ENCODE data around the gene LARGE1. TPM values are rescaled to one million over a fixed set of nuclear protein-coding genes. Genes with fewer than 3 reads are reported as not detected.

Gene LARGE1
- total RNA-seq, 1 experiment from 2014 or later = 2.5 TPM

- in situ Hi-C loops (cut with HindIII; ENCODE audit: low pct_unique_long_range_greater_than_20kb, low sequenced_read_pairs) = no loop called here
- DNase-seq (ENCODE audit: low read depth, low spot score) (no peak), ATAC-seq (no peak)
- TF ChIP-seq CTCF (IDR thresholded peaks at IDR 0.05) (no peak), TCF7L2 (IDR thresholded peaks at IDR 0.05; ENCODE audit: low read depth, low read length) (no peak), SIN3A (IDR thresholded peaks at IDR 0.05; ENCODE audit: borderline replicate concordance, insufficient read depth, low read depth, low read length) (no peak), POLR2AphosphoS5 (IDR thresholded peaks at IDR 0.05; ENCODE audit: low read depth, low read length) (no peak)
- TF ChIP-seq, protein P1, sequence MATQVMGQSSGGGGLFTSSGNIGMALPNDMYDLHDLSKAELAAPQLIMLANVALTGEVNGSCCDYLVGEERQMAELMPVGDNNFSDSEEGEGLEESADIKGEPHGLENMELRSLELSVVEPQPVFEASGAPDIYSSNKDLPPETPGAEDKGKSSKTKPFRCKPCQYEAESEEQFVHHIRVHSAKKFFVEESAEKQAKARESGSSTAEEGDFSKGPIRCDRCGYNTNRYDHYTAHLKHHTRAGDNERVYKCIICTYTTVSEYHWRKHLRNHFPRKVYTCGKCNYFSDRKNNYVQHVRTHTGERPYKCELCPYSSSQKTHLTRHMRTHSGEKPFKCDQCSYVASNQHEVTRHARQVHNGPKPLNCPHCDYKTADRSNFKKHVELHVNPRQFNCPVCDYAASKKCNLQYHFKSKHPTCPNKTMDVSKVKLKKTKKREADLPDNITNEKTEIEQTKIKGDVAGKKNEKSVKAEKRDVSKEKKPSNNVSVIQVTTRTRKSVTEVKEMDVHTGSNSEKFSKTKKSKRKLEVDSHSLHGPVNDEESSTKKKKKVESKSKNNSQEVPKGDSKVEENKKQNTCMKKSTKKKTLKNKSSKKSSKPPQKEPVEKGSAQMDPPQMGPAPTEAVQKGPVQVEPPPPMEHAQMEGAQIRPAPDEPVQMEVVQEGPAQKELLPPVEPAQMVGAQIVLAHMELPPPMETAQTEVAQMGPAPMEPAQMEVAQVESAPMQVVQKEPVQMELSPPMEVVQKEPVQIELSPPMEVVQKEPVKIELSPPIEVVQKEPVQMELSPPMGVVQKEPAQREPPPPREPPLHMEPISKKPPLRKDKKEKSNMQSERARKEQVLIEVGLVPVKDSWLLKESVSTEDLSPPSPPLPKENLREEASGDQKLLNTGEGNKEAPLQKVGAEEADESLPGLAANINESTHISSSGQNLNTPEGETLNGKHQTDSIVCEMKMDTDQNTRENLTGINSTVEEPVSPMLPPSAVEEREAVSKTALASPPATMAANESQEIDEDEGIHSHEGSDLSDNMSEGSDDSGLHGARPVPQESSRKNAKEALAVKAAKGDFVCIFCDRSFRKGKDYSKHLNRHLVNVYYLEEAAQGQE (IDR thresholded peaks at IDR 0.05; ENCODE audit: insufficient read depth in 1 of 2, low read depth in 2 of 2, low read length in 1 of 2) = no peak
- CTCF ChIA-PET = no interaction called here
- Histone ChIP-seq H3K4me3 (ENCODE audit: low read depth in 2 of 2, low read length in 2 of 2) (no peak overlapping the region), H3K36me3 (ENCODE audit: control insufficient read depth, insufficient read depth, low read length) (no peaks in the 10 kb centered on the region), H3K27ac (ENCODE audit: low read length) (no peak overlapping the region), H3K27me3 (ENCODE audit: control insufficient read depth, insufficient read depth, low read length) (no peaks in the 10 kb centered on the region), H3K9me3 (ENCODE audit: control insufficient read depth, insufficient read depth, low read depth, low read length) (no peaks in the 10 kb centered on the region), H3K4me1 (ENCODE audit: control insufficient read depth, insufficient read depth, low read length) (no peaks in the 10 kb centered on the region)
- BruUV-seq (replicated peaks) = no TSS peak
- POLR2A ChIA-PET = no interaction called here
- intact Hi-C loops (cut with micrococcal nuclease; ENCODE audit: unreplicated experiment) = no loop called here
Measured at GRCh38 chr22:33455036-33455435, 465.2 kb downstream of the LARGE1 start.

DNA sequence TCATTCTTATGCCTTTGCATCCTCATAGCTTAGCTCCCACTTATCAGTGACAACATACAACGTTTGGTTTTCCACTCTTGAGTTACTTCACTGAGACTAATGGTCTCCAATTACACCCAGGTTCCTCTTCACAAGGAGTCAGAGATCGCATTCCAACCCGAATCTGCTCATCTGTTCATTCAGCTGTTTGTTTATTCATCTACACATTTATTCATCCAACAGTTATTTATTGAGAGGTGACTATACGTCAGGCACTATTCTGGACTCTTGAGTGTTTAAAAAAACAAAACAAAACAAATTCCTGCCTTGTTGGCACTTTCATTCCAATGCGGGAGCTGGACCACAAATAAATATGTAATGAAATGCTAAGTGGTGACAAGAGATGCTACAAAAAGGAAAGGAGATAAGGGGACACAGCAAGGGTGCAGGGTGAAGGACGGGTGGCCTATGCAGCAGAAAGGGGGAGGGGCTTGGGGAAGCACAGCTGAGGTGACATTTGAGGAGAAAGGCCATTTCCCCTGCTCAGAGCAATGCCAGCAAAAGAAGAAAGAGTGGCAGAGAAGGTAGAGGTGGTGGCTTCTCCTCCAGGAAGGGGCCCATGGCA is 468.3 kb downstream of the LARGE1 start:
- DNase-seq (ENCODE audit: low read depth, low spot score) (no peak), ATAC-seq (no peak)
- BruUV-seq (replicated peaks) = no TSS peak
- intact Hi-C loops (cut with micrococcal nuclease; ENCODE audit: unreplicated experiment) = no loop called here
- H3K9me3 ChIP-seq (ENCODE audit: control insufficient read depth, insufficient read depth, low read depth, low read length) = no peaks in the 10 kb centered on the region
- TF ChIP-seq POLR2AphosphoS5 (IDR thresholded peaks at IDR 0.05; ENCODE audit: low read depth, low read length) (no peak), TCF7L2 (IDR thresholded peaks at IDR 0.05; ENCODE audit: low read depth, low read length) (no peak), SIN3A (IDR thresholded peaks at IDR 0.05; ENCODE audit: borderline replicate concordance, insufficient read depth, low read depth, low read length) (no peak)
- TF ChIP-seq, protein P1 (IDR thresholded peaks at IDR 0.05; ENCODE audit: insufficient read depth in 1 of 2, low read depth in 2 of 2, low read length in 1 of 2) = no peak
- in situ Hi-C loops (cut with HindIII; ENCODE audit: low pct_unique_long_range_greater_than_20kb, low sequenced_read_pairs) = no loop called here
- no peaks in the 10 kb centered on the region for H3K27me3 ChIP-seq (ENCODE audit: control insufficient read depth, insufficient read depth, low read length)
- CTCF ChIA-PET = no interaction called here
- no peak overlapping the region for H3K27ac ChIP-seq (ENCODE audit: low read length)
- H3K4me3 ChIP-seq (ENCODE audit: low read depth in 2 of 2, low read length in 2 of 2) = no peak overlapping the region
- POLR2A ChIA-PET = no interaction called here
- H3K36me3 ChIP-seq (ENCODE audit: control insufficient read depth, insufficient read depth, low read length) = no peaks in the 10 kb centered on the region
- H3K4me1 ChIP-seq (ENCODE audit: control insufficient read depth, insufficient read depth, low read length) = no peaks in the 10 kb centered on the region

Data from Panc1 (cell line).